Epidermal melanocyte (primary cell): ENCODE measurements around the gene ADAP1.
A peak's percentile ranks its signal among the peaks of the same experiment; 100 is the strongest.
"Not testable (repeated sequence)": the region's sequence is repeated elsewhere in the genome, so short reads cannot be mapped to it uniquely, and the experiment has no call there.

ENCODE experiments used
- DNase-seq: peaks from one replicate; pipeline ENCODE4 v3.0.0; 2011; ENCODE audit warnings: low spot score; ENCODE audit not compliant: insufficient read length

The ADAP1 gene

GRCh38 chr7:954330-955238 lies at the start of gene ADAP1:
TSS of gene ADAP1 (minus strand) at chr7:954680. CDS start at chr7:954477, 203 bp downstream.
- no peak for DNase-seq

GRCh38 chr7:1002445-1002844 lies 48.0 kb upstream of the ADAP1 start:
- not testable (repeated sequence) for DNase-seq

- not testable (repeated sequence) for DNase-seq
Measured at GRCh38 chr7:1002026-1002425, 47.5 kb upstream of the ADAP1 start.

GRCh38 chr7:1001069-1001770 lies 46.7 kb upstream of the ADAP1 start:
- not testable (repeated sequence) for DNase-seq

GRCh38 chr7:999941-1000935 lies 45.8 kb upstream of the ADAP1 start:
- no peak for DNase-seq

- DNase-seq = no peak
Measured at GRCh38 chr7:999149-999879, 44.8 kb upstream of the ADAP1 start.

GRCh38 chr7:997404-998395 lies 43.2 kb upstream of the ADAP1 start:
- DNase-seq = no peak

GRCh38 chr7:996079-996872 lies 41.8 kb upstream of the ADAP1 start:
- peak; percentile 61 for DNase-seq

- DNase-seq = no peak
Measured at GRCh38 chr7:995571-995970, 41.1 kb upstream of the ADAP1 start.

- no peak for DNase-seq
Measured at GRCh38 chr7:994592-995308, 40.3 kb upstream of the ADAP1 start.

GRCh38 chr7:992709-993607 lies 38.5 kb upstream of the ADAP1 start:
- peak; percentile 71 for DNase-seq

- DNase-seq = no peak
Measured at GRCh38 chr7:991729-992656, 37.5 kb upstream of the ADAP1 start.

GRCh38 chr7:990933-991728 lies 36.7 kb upstream of the ADAP1 start:
- no peak for DNase-seq

GRCh38 chr7:990352-990932 lies 36.0 kb upstream of the ADAP1 start:
- no peak for DNase-seq
